Upper lobe of right lung (tissue), 1 donor: ENCODE data around the gene ST8SIA5. TPM values are rescaled to one million over a fixed set of nuclear protein-coding genes. Genes with fewer than 3 reads are reported as not detected.

Experiments used
- ATAC-seq: fragments of 200-7000 bp; cut with Tn5 transposase; one replicate; pipeline ENCODE4 v1.9.1; 2020; ENCODE audit warnings: mild to moderate bottlenecking, moderate library complexity
- DNase-seq: peaks from one replicate; pipeline ENCODE4 v3.0.0-alpha.2; 2020
- H3K27ac ChIP-seq: fragments of 200-600 bp; one replicate; pipeline ENCODE4 v1.8.0; 2022
- H3K27me3 ChIP-seq: fragments of 200-600 bp; one replicate; pipeline ENCODE4 v1.8.0; 2022; ENCODE audit warnings: mild to moderate bottlenecking
- H3K36me3 ChIP-seq: fragments of 200-600 bp; one replicate; pipeline ENCODE4 v1.8.0; 2022
- H3K4me1 ChIP-seq: fragments of 200-600 bp; one replicate; pipeline ENCODE4 v1.8.0; 2022
- H3K4me3 ChIP-seq: fragments of 200-600 bp; one replicate; pipeline ENCODE4 v1.8.0; 2022; ENCODE audit warnings: mild to moderate bottlenecking
- H3K9me3 ChIP-seq: fragments of 200-600 bp; one replicate; pipeline ENCODE4 v1.8.0; 2022
- CTCF ChIP-seq: fragments of 200-600 bp; IDR thresholded peaks from one replicate; pipeline ENCODE4 v1.8.0; 2022; ENCODE audit warnings: antibody characterized with exemption
- intact Hi-C: fragments of 100-400 bp; cut with DNase I; formaldehyde crosslinking; loops from one replicate; pipeline ENCODE4 v1.11.0; 2022
- total RNA-seq: library from RNA; stranded (reverse); fragmentation: NEBNext Ultra II Directional; extraction: Animal tissue kit (Norgen Biotek cat#: 25700); gene quantifications from one replicate; pipeline ENCODE4 v1.2.1, GENCODE V29; 2021
- donor health status: DM: no; HTN: yes; CAD: no; lungs with severe emphysema.

ST8SIA5 gene
- total RNA-seq, 1 donor from 2014 or later, result not detected

GRCh38 chr18:46668694-46669093 lies 88.2 kb downstream of the ST8SIA5 start:
- H3K9me3 ChIP-seq, result no peaks in the 10 kb centered on the region
- DNase-seq (no peak), ATAC-seq (no peak)
- H3K27ac ChIP-seq, result no peak overlapping the region
- H3K4me3 ChIP-seq, result no peak overlapping the region
- H3K27me3 ChIP-seq, result peaks cover 3% of the 10 kb centered on the region
- intact Hi-C loops, result no loop called here
- H3K36me3 ChIP-seq, result no peaks in the 10 kb centered on the region
- no peaks in the 10 kb centered on the region for H3K4me1 ChIP-seq
- TF ChIP-seq CTCF, result no peak

DNA sequence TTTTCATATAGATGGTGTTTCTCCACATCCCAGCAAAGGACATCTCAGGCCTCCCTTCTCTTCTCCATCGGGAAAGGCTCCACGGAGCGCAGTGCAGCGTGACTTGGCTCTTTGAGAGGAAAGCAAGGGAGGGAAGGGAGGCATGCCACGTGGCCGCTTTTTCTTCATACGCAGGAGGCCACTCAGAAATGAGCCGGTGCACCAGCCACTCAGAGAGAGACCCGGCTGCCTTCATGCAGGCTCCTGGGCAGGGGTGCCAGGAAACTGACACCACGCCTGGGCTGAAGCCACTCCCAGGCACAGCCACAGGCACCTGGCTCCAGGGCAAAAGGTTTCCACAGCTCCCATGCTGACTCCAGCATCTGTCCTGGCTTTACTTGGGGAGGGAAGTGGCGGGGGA lies 88.7 kb downstream of the ST8SIA5 start:
- intact Hi-C loops, result no loop called here
- H3K27ac ChIP-seq, result no peak overlapping the region
- no peak for ATAC-seq
- H3K9me3 ChIP-seq, result no peaks in the 10 kb centered on the region
- H3K4me1 ChIP-seq, result no peaks in the 10 kb centered on the region
- H3K4me3 ChIP-seq, result no peak overlapping the region
- H3K27me3 ChIP-seq, result peaks cover 3% of the 10 kb centered on the region
- no peak for DNase-seq
- no peaks in the 10 kb centered on the region for H3K36me3 ChIP-seq
- no peak for TF ChIP-seq CTCF

GRCh38 chr18:46663539-46663938 lies 93.3 kb downstream of the ST8SIA5 start:
- Histone ChIP-seq H3K27ac (no peak overlapping the region), H3K4me3 (no peak overlapping the region), H3K27me3 (peaks cover under 1% of the 10 kb centered on the region), H3K4me1 (no peaks in the 10 kb centered on the region), H3K36me3 (no peaks in the 10 kb centered on the region), H3K9me3 (no peaks in the 10 kb centered on the region)
- intact Hi-C loops, result no loop called here
- TF ChIP-seq CTCF, result no peak
- ATAC-seq (no peak), DNase-seq (no peak)

DNA sequence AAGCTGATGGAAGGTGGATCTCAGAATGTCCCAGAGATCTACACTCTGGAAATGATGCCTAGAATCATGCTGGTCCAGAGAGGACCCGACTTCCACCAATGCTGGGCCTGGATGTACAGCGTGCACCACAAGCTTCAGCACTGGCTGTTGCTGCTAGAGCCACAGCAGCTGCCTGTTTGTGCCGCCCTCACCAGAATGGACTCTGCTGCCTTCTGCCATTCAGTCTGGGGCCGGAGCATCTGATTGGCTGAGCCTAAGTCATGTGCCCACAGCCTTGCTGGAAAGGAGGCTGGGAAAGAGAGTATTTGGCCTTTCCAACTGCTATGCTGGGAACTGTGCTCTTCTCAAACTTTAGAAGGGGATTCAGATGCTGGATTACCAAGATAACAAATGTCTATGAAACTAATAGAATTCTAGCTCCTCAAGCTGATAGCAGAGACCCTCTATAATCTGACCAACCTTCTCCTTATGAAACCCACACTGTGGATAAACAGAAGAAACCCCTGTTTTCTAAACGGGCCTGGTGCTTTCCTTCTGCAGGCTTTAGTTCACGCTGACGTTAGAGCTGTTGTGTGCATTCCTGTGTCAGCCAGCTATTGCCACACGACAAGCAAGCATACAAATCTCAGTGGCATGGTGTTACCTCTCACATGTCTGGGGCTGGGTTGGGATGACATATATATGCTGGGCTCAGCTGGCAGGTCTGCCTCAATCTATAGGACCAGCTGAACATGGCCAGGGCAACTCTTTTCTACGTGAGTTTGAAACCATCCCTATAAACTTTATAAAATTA lies 95.7 kb downstream of the ST8SIA5 start:
- no peak overlapping the region for H3K27ac ChIP-seq
- no peaks in the 10 kb centered on the region for H3K27me3 ChIP-seq
- no peaks in the 10 kb centered on the region for H3K4me1 ChIP-seq
- no peak for ATAC-seq
- H3K4me3 ChIP-seq, result no peak overlapping the region
- no peaks in the 10 kb centered on the region for H3K9me3 ChIP-seq
- no peak for DNase-seq
- H3K36me3 ChIP-seq, result no peaks in the 10 kb centered on the region
- intact Hi-C loops, result no loop called here
- TF ChIP-seq CTCF, result no peak

GRCh38 chr18:46659484-46659883 lies 97.4 kb downstream of the ST8SIA5 start:
- H3K4me1 ChIP-seq, result no peaks in the 10 kb centered on the region
- H3K27ac ChIP-seq, result no peak overlapping the region
- no peaks in the 10 kb centered on the region for H3K36me3 ChIP-seq
- intact Hi-C loops, result loop anchor here (10.0 kb wide), 2 partner anchors 485 to 515 kb away; a partner anchor contains a TSS
- H3K9me3 ChIP-seq, result no peaks in the 10 kb centered on the region
- no peak for DNase-seq
- no peaks in the 10 kb centered on the region for H3K27me3 ChIP-seq
- no peak overlapping the region for H3K4me3 ChIP-seq
- TF ChIP-seq CTCF, result no peak
- ATAC-seq, result no peak
